HG03378 (cell line): Measurements from ENCODE around the gene TNC.
"Not testable (repeated sequence)": the region's sequence is repeated elsewhere in the genome, so short reads cannot be mapped to it uniquely, and the experiment has no call there.

ENCODE experiments used
- ATAC-seq: cut with Tn5 transposase; IDR thresholded peaks from one replicate; pipeline ENCODE4 v1.9.1; 2021; ENCODE audit warnings: mild to moderate bottlenecking, moderate library complexity; ENCODE audit not compliant: unreplicated experiment

Gene TNC

GRCh38 chr9:115135821-115136778, 18.1 kb upstream of the TNC start:
- no peak for ATAC-seq

GRCh38 chr9:115134941-115135340, 17.0 kb upstream of the TNC start:
- no peak for ATAC-seq

- no peak for ATAC-seq
Measured at GRCh38 chr9:115133649-115134048, 15.7 kb upstream of the TNC start.

GRCh38 chr9:115132648-115133047, 14.7 kb upstream of the TNC start:
- no peak for ATAC-seq

- ATAC-seq = no peak
Measured at GRCh38 chr9:115130176-115130575, 12.2 kb upstream of the TNC start.

GRCh38 chr9:115128726-115129125, 10.8 kb upstream of the TNC start:
- not testable (repeated sequence) for ATAC-seq

GRCh38 chr9:115127191-115127817, 9.3 kb upstream of the TNC start:
- no peak for ATAC-seq

- no peak for ATAC-seq
Measured at GRCh38 chr9:115126404-115126803, 8.4 kb upstream of the TNC start.

GRCh38 chr9:115122937-115123336, 5.0 kb upstream of the TNC start:
- ATAC-seq = no peak

GRCh38 chr9:115121181-115121580, 3.2 kb upstream of the TNC start:
- ATAC-seq = no peak

- ATAC-seq = no peak
Measured at GRCh38 chr9:115118879-115119218, 892 bp upstream of the TNC start.

- ATAC-seq = no peak
Measured at GRCh38 chr9:115116421-115117284, 1.3 kb downstream of the TNC start.

GRCh38 chr9:115115924-115116323, 2.0 kb downstream of the TNC start:
- no peak for ATAC-seq

- ATAC-seq = no peak
Measured at GRCh38 chr9:115115117-115115880, 2.7 kb downstream of the TNC start.

GRCh38 chr9:115114546-115114945, 3.4 kb downstream of the TNC start:
- no peak for ATAC-seq

- ATAC-seq = no peak
Measured at GRCh38 chr9:115114084-115114483, 3.9 kb downstream of the TNC start.

- no peak for ATAC-seq
Measured at GRCh38 chr9:115111874-115112273, 6.1 kb downstream of the TNC start.

GRCh38 chr9:115109486-115109885, 8.5 kb downstream of the TNC start:
- no peak for ATAC-seq

GRCh38 chr9:115107701-115108100, 10.3 kb downstream of the TNC start:
- ATAC-seq = no peak

- ATAC-seq = no peak
Measured at GRCh38 chr9:115106642-115107041, 11.3 kb downstream of the TNC start.

- ATAC-seq = no peak
Measured at GRCh38 chr9:115106001-115106400, 12.0 kb downstream of the TNC start.
